Measurements from ENCODE around the gene RFX4.

DNA sequence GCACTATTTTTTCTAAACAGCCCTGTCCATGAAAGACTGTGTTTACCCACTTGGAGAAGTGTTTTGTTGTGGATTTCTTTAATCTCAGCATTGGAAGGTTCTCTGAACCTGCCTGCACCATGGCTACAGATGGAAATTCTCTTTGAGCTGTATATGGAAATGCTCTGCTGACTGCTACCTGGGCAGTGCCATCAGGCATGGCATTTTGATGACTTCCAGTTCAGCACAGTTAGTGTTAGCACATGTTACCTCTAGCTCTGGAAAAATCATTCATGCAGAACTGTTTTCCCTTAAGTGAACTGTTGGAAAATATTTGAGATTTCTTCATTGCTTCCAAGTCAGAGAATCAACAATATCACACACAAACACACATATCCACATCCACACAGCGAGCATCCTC lies 139.1 kb downstream of the RFX4 start:
- TF ChIP-seq, protein P1, sequence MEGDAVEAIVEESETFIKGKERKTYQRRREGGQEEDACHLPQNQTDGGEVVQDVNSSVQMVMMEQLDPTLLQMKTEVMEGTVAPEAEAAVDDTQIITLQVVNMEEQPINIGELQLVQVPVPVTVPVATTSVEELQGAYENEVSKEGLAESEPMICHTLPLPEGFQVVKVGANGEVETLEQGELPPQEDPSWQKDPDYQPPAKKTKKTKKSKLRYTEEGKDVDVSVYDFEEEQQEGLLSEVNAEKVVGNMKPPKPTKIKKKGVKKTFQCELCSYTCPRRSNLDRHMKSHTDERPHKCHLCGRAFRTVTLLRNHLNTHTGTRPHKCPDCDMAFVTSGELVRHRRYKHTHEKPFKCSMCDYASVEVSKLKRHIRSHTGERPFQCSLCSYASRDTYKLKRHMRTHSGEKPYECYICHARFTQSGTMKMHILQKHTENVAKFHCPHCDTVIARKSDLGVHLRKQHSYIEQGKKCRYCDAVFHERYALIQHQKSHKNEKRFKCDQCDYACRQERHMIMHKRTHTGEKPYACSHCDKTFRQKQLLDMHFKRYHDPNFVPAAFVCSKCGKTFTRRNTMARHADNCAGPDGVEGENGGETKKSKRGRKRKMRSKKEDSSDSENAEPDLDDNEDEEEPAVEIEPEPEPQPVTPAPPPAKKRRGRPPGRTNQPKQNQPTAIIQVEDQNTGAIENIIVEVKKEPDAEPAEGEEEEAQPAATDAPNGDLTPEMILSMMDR (IDR thresholded peaks at IDR 0.05), result no peak
- TF ChIP-seq POLR2AphosphoS5 (IDR thresholded peaks at IDR 0.05; ENCODE audit: low read depth, low read length) (no peak), TCF7L2 (IDR thresholded peaks at IDR 0.05; ENCODE audit: low read depth, low read length) (no peak)
- TF ChIP-seq, protein P2, sequence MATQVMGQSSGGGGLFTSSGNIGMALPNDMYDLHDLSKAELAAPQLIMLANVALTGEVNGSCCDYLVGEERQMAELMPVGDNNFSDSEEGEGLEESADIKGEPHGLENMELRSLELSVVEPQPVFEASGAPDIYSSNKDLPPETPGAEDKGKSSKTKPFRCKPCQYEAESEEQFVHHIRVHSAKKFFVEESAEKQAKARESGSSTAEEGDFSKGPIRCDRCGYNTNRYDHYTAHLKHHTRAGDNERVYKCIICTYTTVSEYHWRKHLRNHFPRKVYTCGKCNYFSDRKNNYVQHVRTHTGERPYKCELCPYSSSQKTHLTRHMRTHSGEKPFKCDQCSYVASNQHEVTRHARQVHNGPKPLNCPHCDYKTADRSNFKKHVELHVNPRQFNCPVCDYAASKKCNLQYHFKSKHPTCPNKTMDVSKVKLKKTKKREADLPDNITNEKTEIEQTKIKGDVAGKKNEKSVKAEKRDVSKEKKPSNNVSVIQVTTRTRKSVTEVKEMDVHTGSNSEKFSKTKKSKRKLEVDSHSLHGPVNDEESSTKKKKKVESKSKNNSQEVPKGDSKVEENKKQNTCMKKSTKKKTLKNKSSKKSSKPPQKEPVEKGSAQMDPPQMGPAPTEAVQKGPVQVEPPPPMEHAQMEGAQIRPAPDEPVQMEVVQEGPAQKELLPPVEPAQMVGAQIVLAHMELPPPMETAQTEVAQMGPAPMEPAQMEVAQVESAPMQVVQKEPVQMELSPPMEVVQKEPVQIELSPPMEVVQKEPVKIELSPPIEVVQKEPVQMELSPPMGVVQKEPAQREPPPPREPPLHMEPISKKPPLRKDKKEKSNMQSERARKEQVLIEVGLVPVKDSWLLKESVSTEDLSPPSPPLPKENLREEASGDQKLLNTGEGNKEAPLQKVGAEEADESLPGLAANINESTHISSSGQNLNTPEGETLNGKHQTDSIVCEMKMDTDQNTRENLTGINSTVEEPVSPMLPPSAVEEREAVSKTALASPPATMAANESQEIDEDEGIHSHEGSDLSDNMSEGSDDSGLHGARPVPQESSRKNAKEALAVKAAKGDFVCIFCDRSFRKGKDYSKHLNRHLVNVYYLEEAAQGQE (IDR thresholded peaks at IDR 0.05; ENCODE audit: insufficient read depth in 1 of 2, low read depth in 2 of 2, low read length in 1 of 2), result no peak

All from Panc1 (cell line).